Smooth muscle cell (in vitro differentiated cells): ENCODE measurements around the gene SNTA1. TPM values are rescaled to one million over a fixed set of nuclear protein-coding genes. Genes with fewer than 3 reads are reported as not detected.
"Not testable (repeated sequence)": the region's sequence is repeated elsewhere in the genome, so short reads cannot be mapped to it uniquely, and the experiment has no call there.

Experiments used
- DNase-seq: peaks from one replicate; lab custom pipeline; 2025; ENCODE audit not compliant: unreplicated experiment; lab: John Stamatoyannopoulos, UW
- H2AFZ ChIP-seq: fragments of 200-600 bp; sonication (generic); 2 replicates; pipeline ENCODE4 v1.6.0; 2016; ENCODE audit warnings: antibody characterized with exemption, low read depth, mild to moderate bottlenecking
- H3F3A ChIP-seq: fragments of 200-600 bp; sonication (generic); 2 replicates; pipeline ENCODE4 v1.6.0; 2017; ENCODE audit warnings: antibody characterized with exemption, low read depth
- H3K27ac ChIP-seq: fragments of 200-600 bp; sonication (generic); 2 replicates; pipeline ENCODE4 v1.5.1; 2016; ENCODE audit warnings: low read depth, mild to moderate bottlenecking
- H3K27me3 ChIP-seq: fragments of 200-600 bp; sonication (generic); 2 replicates; pipeline ENCODE4 v1.6.1; 2016; ENCODE audit warnings: low read depth, mild to moderate bottlenecking
- H3K36me3 ChIP-seq: fragments of 200-600 bp; sonication (generic); 2 replicates; pipeline ENCODE4 v1.5.1; 2016; ENCODE audit warnings: low read depth
- H3K4me1 ChIP-seq: fragments of 200-600 bp; sonication (generic); 2 replicates; pipeline ENCODE4 v1.5.1; 2016; ENCODE audit warnings: low read depth
- H3K4me2 ChIP-seq: fragments of 200-600 bp; sonication (generic); 2 replicates; pipeline ENCODE4 v1.6.0; 2016; ENCODE audit warnings: mild to moderate bottlenecking
- H3K4me3 ChIP-seq: fragments of 200-600 bp; sonication (generic); 2 replicates; pipeline ENCODE4 v1.5.1; 2016; ENCODE audit warnings: mild to moderate bottlenecking
- H3K79me2 ChIP-seq: fragments of 200-600 bp; sonication (generic); 2 replicates; pipeline ENCODE4 v1.6.0; 2016; ENCODE audit warnings: low read depth, mild to moderate bottlenecking
- H3K9ac ChIP-seq: fragments of 200-600 bp; sonication (generic); 2 replicates; pipeline ENCODE4 v1.6.0; 2016; ENCODE audit warnings: low read depth
- H3K9me3 ChIP-seq: fragments of 200-600 bp; sonication (generic); replicated peaks from 2 replicates; pipeline ENCODE4 v1.5.1; 2016; ENCODE audit warnings: low read depth
- H4K20me1 ChIP-seq: fragments of 200-600 bp; sonication (generic); 2 replicates; pipeline ENCODE4 v1.6.0; 2016; ENCODE audit warnings: low read depth
- WGBS: methylation state at CpG from one replicate; pipeline ENCODE4 v1.1.7; 2016; ENCODE audit warnings: low lambda C conversion rate; 5-methylcytosine and 5-hydroxymethylcytosine counted together
- polyA plus RNA-seq: library from polyadenylated mRNA; unstranded; fragments of >200 nt; fragmentation: Nextera tagmentation; extraction: Ambion mirVana; gene quantifications from 2 replicates; pipeline ENCODE4 v1.2.1, GENCODE V29; 2016
- total RNA-seq: library from RNA; depleted of rRNA; stranded (reverse); fragments of >200 nt; gene quantifications from 2 replicates; pipeline ENCODE4 v1.2.3, GENCODE V29; 2014
- TF ChIP-seq, protein P1 (sequence below): fragments of 200-600 bp; sonication (generic); IDR thresholded peaks from 2 replicates; pipeline ENCODE4 v1.5.1; 2017; ENCODE audit warnings: borderline replicate concordance, mild to moderate bottlenecking, antibody characterized with exemption; ENCODE audit not compliant: insufficient read depth, poor library complexity, severe bottlenecking

Gene SNTA1
- total and polyA plus RNA-seq, 2 experiments from 2014 or later, result 39.2 to 58.2 TPM

DNA sequence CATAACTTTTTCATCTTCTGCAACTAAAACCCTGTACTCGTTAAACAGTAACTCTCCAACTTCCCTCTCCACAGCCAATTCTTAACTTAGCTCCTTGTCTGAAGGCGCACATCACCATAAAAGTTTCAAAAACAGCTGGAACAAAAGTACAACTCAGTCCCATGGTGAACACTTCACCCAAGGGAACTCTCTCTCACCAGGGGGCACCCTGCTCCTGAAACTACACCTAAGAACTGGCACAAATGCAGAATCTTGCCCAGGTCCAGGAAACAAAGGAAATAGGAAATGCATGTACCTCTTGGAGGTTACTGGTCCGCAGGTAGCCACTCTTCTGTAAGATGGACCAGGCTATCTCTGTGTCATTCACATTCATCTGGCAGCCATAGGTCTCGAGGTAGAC is 48.8 kb downstream of the SNTA1 start:
- DNase-seq, result no peak
- peaks cover 60% of the 10 kb centered on the region for H3K79me2 ChIP-seq

DNA sequence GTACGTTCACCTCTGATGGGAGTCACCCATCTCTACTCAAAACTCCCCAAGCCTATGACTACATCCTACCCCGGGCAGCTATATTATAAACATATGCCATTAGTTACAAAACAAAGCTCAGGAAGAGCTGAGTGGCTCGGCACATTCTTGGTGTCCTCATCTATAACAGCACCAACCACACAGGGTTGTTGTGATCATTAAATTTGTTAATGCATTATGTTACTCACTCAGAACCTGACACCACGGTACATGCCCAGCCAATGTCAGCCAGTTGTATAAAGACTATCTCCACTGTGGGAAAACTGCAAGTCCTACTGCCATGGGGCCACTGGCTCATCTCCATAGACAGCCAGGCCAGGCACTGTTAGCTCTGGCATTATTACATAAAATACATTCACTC is 50.0 kb downstream of the SNTA1 start:
- peaks cover 48% of the 10 kb centered on the region for H3K79me2 ChIP-seq
- peaks cover 28% of the 10 kb centered on the region for H3F3A ChIP-seq
- no peaks in the 10 kb centered on the region for H3K27me3 ChIP-seq
- H2AFZ ChIP-seq, result no peak overlapping the region
- no peaks in the 10 kb centered on the region for H3K9me3 ChIP-seq
- H3K27ac ChIP-seq, result peak overlapping the region; percentile 87
- H3K4me3 ChIP-seq, result no peak overlapping the region
- H3K36me3 ChIP-seq, result peaks cover 12% of the 10 kb centered on the region
- no peak for DNase-seq
- TF ChIP-seq, protein P1, sequence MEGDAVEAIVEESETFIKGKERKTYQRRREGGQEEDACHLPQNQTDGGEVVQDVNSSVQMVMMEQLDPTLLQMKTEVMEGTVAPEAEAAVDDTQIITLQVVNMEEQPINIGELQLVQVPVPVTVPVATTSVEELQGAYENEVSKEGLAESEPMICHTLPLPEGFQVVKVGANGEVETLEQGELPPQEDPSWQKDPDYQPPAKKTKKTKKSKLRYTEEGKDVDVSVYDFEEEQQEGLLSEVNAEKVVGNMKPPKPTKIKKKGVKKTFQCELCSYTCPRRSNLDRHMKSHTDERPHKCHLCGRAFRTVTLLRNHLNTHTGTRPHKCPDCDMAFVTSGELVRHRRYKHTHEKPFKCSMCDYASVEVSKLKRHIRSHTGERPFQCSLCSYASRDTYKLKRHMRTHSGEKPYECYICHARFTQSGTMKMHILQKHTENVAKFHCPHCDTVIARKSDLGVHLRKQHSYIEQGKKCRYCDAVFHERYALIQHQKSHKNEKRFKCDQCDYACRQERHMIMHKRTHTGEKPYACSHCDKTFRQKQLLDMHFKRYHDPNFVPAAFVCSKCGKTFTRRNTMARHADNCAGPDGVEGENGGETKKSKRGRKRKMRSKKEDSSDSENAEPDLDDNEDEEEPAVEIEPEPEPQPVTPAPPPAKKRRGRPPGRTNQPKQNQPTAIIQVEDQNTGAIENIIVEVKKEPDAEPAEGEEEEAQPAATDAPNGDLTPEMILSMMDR, result no peak
- no peaks in the 10 kb centered on the region for H4K20me1 ChIP-seq
- no peak overlapping the region for H3K4me2 ChIP-seq
- no peak overlapping the region for H3K9ac ChIP-seq
- 77% methylated on average over 4 of the region's 4 CpGs for WGBS
- H3K4me1 ChIP-seq, result no peaks in the 10 kb centered on the region

More for the DNA sequence above, 48.8 kb downstream of the SNTA1 start:
- WGBS, result 94% methylated on average over 4 of the region's 4 CpGs
- Histone ChIP-seq H3K36me3 (peaks cover 12% of the 10 kb centered on the region), H3K9me3 (no peaks in the 10 kb centered on the region), H2AFZ (no peak overlapping the region), H3K27me3 (no peaks in the 10 kb centered on the region), H3K9ac (no peak overlapping the region), H4K20me1 (no peaks in the 10 kb centered on the region), H3K4me1 (no peaks in the 10 kb centered on the region), H3K4me2 (no peak overlapping the region), H3K4me3 (no peak overlapping the region), H3F3A (peaks cover 28% of the 10 kb centered on the region), H3K27ac (no peak overlapping the region)
- TF ChIP-seq, protein P1, result no peak

DNA sequence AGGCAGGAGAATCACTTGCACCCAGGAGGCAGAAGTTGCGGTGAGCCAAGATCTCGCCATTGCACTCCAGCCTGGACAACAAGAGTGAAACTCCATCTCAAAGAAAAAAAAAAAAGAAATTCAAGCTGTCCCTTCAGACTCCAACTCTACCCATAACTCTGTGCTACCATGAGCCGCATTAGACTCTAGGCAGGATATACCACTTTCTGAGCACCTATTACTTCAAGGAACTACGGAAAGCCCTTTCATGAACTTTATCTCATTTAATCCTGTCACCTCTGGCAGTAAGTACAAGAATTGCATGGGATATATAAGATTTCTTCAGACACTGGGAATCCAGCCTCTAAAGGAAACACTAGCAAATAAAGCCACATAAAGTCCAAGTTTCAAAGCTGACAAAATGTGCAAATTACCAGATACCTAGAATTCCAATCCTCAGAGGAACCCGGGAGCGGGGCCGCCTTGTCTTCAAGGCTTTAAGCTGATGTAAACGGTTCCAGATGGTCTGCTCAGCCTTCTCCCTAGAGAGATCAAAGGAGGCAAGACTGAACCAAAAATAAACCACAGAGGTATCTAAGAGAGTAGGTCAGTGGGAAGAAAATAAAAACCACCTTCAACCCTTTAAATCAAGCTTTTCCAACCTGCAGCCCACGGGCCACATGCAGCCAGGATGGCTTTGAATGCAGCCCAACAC is 51.7 kb downstream of the SNTA1 start:
- DNase-seq, result no peak
- Histone ChIP-seq H3K9ac (peak overlapping the region; percentile 17), H3K4me2 (peak overlapping the region; percentile 62), H4K20me1 (no peaks in the 10 kb centered on the region), H3K27ac (peak overlapping the region; percentile 87), H2AFZ (no peak overlapping the region), H3K79me2 (peaks cover 31% of the 10 kb centered on the region), H3K36me3 (peaks cover 12% of the 10 kb centered on the region), H3K27me3 (no peaks in the 10 kb centered on the region), H3K4me3 (no peak overlapping the region), H3F3A (peaks cover 28% of the 10 kb centered on the region), H3K9me3 (no peaks in the 10 kb centered on the region), H3K4me1 (peaks cover 4% of the 10 kb centered on the region)
- 29% methylated on average over 9 of the region's 9 CpGs for WGBS
- TF ChIP-seq, protein P1, result no peak

DNA sequence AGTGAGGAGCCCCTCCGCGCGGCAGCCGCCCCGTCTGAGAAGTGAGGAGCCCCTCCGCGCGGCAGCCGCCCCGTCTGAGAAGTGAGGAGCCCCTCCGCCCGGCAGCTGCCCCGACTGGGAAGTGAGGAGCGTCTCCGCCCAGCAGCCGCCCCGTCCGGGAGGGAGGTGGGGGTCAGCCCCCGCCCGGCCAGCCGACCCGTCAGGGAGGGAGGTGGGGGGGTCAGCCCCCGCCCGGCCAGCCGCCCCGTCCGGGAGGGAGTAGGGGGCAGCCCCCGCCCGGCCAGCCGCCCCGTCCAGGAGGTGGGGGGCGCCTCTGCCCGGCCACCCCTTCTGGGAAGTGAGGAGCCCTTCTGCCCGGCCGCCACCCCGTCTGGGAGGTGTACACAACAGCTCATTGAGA is 54.2 kb downstream of the SNTA1 start:
- not testable (repeated sequence) for H3K27me3 ChIP-seq, H3K27ac ChIP-seq, H3K4me1 ChIP-seq, H3K4me3 ChIP-seq, DNase-seq, H2AFZ ChIP-seq, H3K79me2 ChIP-seq, H3K4me2 ChIP-seq, H3K9me3 ChIP-seq, H4K20me1 ChIP-seq, H3K9ac ChIP-seq
- Histone ChIP-seq H3F3A (peaks cover 23% of the 10 kb centered on the region), H3K36me3 (peaks cover 12% of the 10 kb centered on the region)
- 95% methylated on average over 16 of the region's 36 CpGs for WGBS
